Ishikawa (cell line): ENCODE data around the gene ADCY5.

Experiments used
- CEBPB ChIP-seq: IDR thresholded peaks from 2 replicates; pipeline ENCODE4 v1.6.1; 2012
- EGR1 ChIP-seq: IDR thresholded peaks from 2 replicates; pipeline ENCODE4 v1.6.1; 2012
- NFIC ChIP-seq: IDR thresholded peaks from 2 replicates; pipeline ENCODE4 v1.6.1; 2012
- RAD21 ChIP-seq: IDR thresholded peaks from 2 replicates; pipeline ENCODE4 v1.6.1; 2012; ENCODE audit warnings: low read depth
- REST ChIP-seq: IDR thresholded peaks from 2 replicates; pipeline ENCODE4 v1.6.1; 2012; ENCODE audit warnings: low read depth, mild to moderate bottlenecking
- TAF1 ChIP-seq: IDR thresholded peaks from 2 replicates; pipeline ENCODE4 v1.6.1; 2012; ENCODE audit warnings: low read depth, mild to moderate bottlenecking
- USF1 ChIP-seq: IDR thresholded peaks from 2 replicates; pipeline ENCODE4 v1.6.1; 2012

GRCh38 chr3:123353227-123353849 is 95.6 kb downstream of the ADCY5 start:
- TF ChIP-seq REST: no peak
- TF ChIP-seq NFIC: no peak
- TF ChIP-seq RAD21: no peak
- no peak for TF ChIP-seq EGR1
- TF ChIP-seq TAF1: no peak
- no peak for TF ChIP-seq USF1
- no peak for TF ChIP-seq CEBPB
